ENCODE results near the gene OTUD7B.

OTUD7B gene

GRCh38 chr1:150051089-150051373 lies 40.5 kb upstream of the OTUD7B start:
- H3K36me3 ChIP-seq (ENCODE audit: control insufficient read depth in 2 of 2, insufficient read depth in 1 of 2, low read length in 2 of 2) = no peaks in the 10 kb centered on the region
- POLR2A ChIA-PET = interaction anchor here (0.6 to 1.5 kb wide), 2 partner anchors 91 to 163 kb away, joined by 3 to 6 read pairs; a partner anchor contains a TSS
- TF ChIP-seq ZNF211 (tag by site-specific recombination; IDR thresholded peaks at IDR 0.05; ENCODE audit: low read depth) = no peak
- no peak for TF ChIP-seq ZNF701 (tag by site-specific recombination; IDR thresholded peaks at IDR 0.05)
- TF ChIP-seq HOXD13 (CRISPR knock-in tag; IDR thresholded peaks at IDR 0.05; ENCODE audit: borderline replicate concordance) = no peak
- no peak for TF ChIP-seq ZNF548 (tag by site-specific recombination; IDR thresholded peaks at IDR 0.05)
- no peak for TF ChIP-seq ZNF677 (tag by site-specific recombination; IDR thresholded peaks at IDR 0.05)
- TF ChIP-seq ZNF302 (tag by site-specific recombination; IDR thresholded peaks at IDR 0.05; ENCODE audit: low read depth) = no peak
- no peak for TF ChIP-seq ZNF341 (tag by site-specific recombination; IDR thresholded peaks at IDR 0.05; ENCODE audit: low read depth)
- no peak for TF ChIP-seq MEIS1 (CRISPR knock-in tag; IDR thresholded peaks at IDR 0.05; ENCODE audit: borderline replicate concordance)
- no peak for TF ChIP-seq ZNF488 (tag by site-specific recombination; IDR thresholded peaks at IDR 0.05)
- no peak for TF ChIP-seq ZNF791 (tag by site-specific recombination; IDR thresholded peaks at IDR 0.05)
- TF ChIP-seq KLF9 (tag by site-specific recombination; IDR thresholded peaks at IDR 0.05; ENCODE audit: low read depth) = no peak
- TF ChIP-seq GLI2 (tag by site-specific recombination; IDR thresholded peaks at IDR 0.05; ENCODE audit: borderline replicate concordance, low read depth) = no peak
- TF ChIP-seq MYNN (tag by site-specific recombination; IDR thresholded peaks at IDR 0.05; ENCODE audit: borderline replicate concordance) = no peak
- TF ChIP-seq ZNF768 (tag by site-specific recombination; IDR thresholded peaks at IDR 0.05) = no peak
- TF ChIP-seq ZNF391 (tag by site-specific recombination; IDR thresholded peaks at IDR 0.05; ENCODE audit: borderline replicate concordance, low read depth) = no peak
- TF ChIP-seq ZBTB6 (tag by site-specific recombination; IDR thresholded peaks at IDR 0.05) = no peak
- H3K4me3 ChIP-seq (ENCODE audit: low read depth, low read length) = no peak overlapping the region
- H3K9me3 ChIP-seq (ENCODE audit: control insufficient read depth, insufficient read depth, low read depth, low read length) = no peaks in the 10 kb centered on the region
- CTCF ChIA-PET = interaction anchor here (0.7 to 3.2 kb wide), 9 partner anchors 9 to 136 kb away, joined by 3 to 34 read pairs (median 6); partner anchors contain the start of gene VPS45
- no peaks in the 10 kb centered on the region for H3K4me1 ChIP-seq (ENCODE audit: control insufficient read depth, insufficient read depth, low read length)
- no peak overlapping the region for H3K27ac ChIP-seq (ENCODE audit: extremely low read depth, low read depth, low read length)

GRCh38 chr1:150049926-150050325 lies 39.4 kb upstream of the OTUD7B start:
- Histone ChIP-seq H3K27ac (ENCODE audit: extremely low read depth, low read depth, low read length) (no peak overlapping the region), H3K4me3 (ENCODE audit: low read depth, low read length) (no peak overlapping the region), H3K4me1 (ENCODE audit: control insufficient read depth, insufficient read depth, low read length) (no peaks in the 10 kb centered on the region), H3K36me3 (ENCODE audit: control insufficient read depth in 2 of 2, insufficient read depth in 1 of 2, low read length in 2 of 2) (no peaks in the 10 kb centered on the region), H3K9me3 (ENCODE audit: control insufficient read depth, insufficient read depth, low read depth, low read length) (no peaks in the 10 kb centered on the region)
- TF ChIP-seq ZNF248 (tag by site-specific recombination; IDR thresholded peaks at IDR 0.05) (no peak), ZNF747 (tag by site-specific recombination; IDR thresholded peaks at IDR 0.05) (no peak), ZNF785 (tag by site-specific recombination; IDR thresholded peaks at IDR 0.05) (no peak), ELK4 (IDR thresholded peaks at IDR 0.05; ENCODE audit: borderline replicate concordance, low read depth, low read length) (no peak), ZNF37A (tag by site-specific recombination; IDR thresholded peaks at IDR 0.05) (no peak), ATF2 (tag by site-specific recombination; IDR thresholded peaks at IDR 0.05; ENCODE audit: low read depth) (no peak), ZNF548 (tag by site-specific recombination; IDR thresholded peaks at IDR 0.05) (no peak), ZNF629 (tag by site-specific recombination; IDR thresholded peaks at IDR 0.05) (no peak), INSM2 (tag by site-specific recombination; IDR thresholded peaks at IDR 0.05) (no peak)
- CTCF ChIA-PET = interaction anchor here (0.6 to 3.2 kb wide), 18 partner anchors 7 to 128 kb away, joined by 3 to 34 read pairs (median 4); no protein-coding TSS in a partner anchor
- POLR2A ChIA-PET = interaction anchor here (1.5 kb wide), 1 partner anchor 162 kb away, joined by 6 read pairs; a partner anchor contains a TSS
